ENCODE measurements around the gene TUT4.

DNA sequence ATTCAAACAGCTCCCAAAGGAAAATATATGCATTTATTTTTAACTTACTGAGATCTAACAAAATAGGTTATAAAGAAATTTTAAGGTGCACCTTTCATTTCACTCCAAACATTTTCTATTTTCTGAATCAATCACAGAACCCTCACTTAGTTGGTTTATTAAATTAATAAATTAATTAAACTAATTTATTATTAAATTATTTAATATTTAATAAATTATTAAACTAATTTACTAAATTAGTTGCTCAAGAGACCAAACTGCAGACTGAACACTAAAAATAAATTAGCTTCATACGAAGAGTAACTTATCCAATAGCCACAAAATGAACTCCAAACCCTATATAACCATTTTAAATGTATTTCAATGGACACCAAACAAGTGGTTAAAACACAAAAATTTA, 80.5 kb downstream of the TUT4 start:
- TF ChIP-seq POLR2AphosphoS5 (IDR thresholded peaks at IDR 0.05; ENCODE audit: low read depth, low read length) = no peak
- no peak for TF ChIP-seq SIN3A (IDR thresholded peaks at IDR 0.05; ENCODE audit: borderline replicate concordance, insufficient read depth, low read length)
- TF ChIP-seq REST (IDR thresholded peaks at IDR 0.05; ENCODE audit: insufficient read depth in 1 of 2, low read depth in 2 of 2, low read length in 2 of 2) = no peak

Measured in PFSK-1 (cell line).